Measurements from ENCODE around the gene DOCK6. TPM values are rescaled to one million over a fixed set of nuclear protein-coding genes. Genes with fewer than 3 reads are reported as not detected.

DOCK6 gene
- total and polyA plus RNA-seq, 2 experiments from 2014 or later, result 17.4 to 36.8 TPM

GRCh38 chr19:11194656-11195558, 67.4 kb downstream of the DOCK6 start:
- Histone ChIP-seq H2AFZ (no peak overlapping the region), H3K27me3 (no peaks in the 10 kb centered on the region), H4K20me1 (ENCODE audit: insufficient read depth, poor library complexity, severe bottlenecking) (no peaks in the 10 kb centered on the region), H3K4me1 (ENCODE audit: insufficient read depth) (peaks cover 30% of the 10 kb centered on the region), H3K4me2 (peak overlapping the region; percentile 98), H3K36me3 (replicated peaks; ENCODE audit: insufficient read depth, low read depth) (no peaks in the 10 kb centered on the region), H3K9me2 (replicated peaks; ENCODE audit: insufficient read depth) (no peaks in the 10 kb centered on the region), H3K79me2 (peaks cover 61% of the 10 kb centered on the region), H3K27ac (peak overlapping the region; percentile 93), H3K4me3 (no peak overlapping the region), H3K9me3 (ENCODE audit: low read depth) (no peaks in the 10 kb centered on the region)
- WGBS (ENCODE audit: low lambda C conversion rate, missing lambda C conversion rate), result 44% methylated on average over 14 of the region's 20 CpGs
- peak; percentile 68 for DNase-seq (ENCODE audit: low spot score)
- TF ChIP-seq EZH2 (IDR thresholded peaks at IDR 0.05; ENCODE audit: borderline replicate concordance) (no peak), CTCF (IDR thresholded peaks at IDR 0.05; ENCODE audit: poor library complexity) (no peak), EZH2phosphoT487 (IDR thresholded peaks at IDR 0.05; ENCODE audit: low read depth, severe bottlenecking, unreplicated experiment) (no peak)

GRCh38 chr19:11194173-11194572, 68.2 kb downstream of the DOCK6 start:
- H3K79me2 ChIP-seq, result peaks cover 61% of the 10 kb centered on the region
- H3K27ac ChIP-seq, result peak overlapping the region; percentile 93
- DNase-seq (ENCODE audit: low spot score), result no peak
- H3K4me1 ChIP-seq (ENCODE audit: insufficient read depth), result peaks cover 33% of the 10 kb centered on the region
- no peaks in the 10 kb centered on the region for H4K20me1 ChIP-seq (ENCODE audit: insufficient read depth, poor library complexity, severe bottlenecking)
- H3K9me2 ChIP-seq (replicated peaks; ENCODE audit: insufficient read depth), result no peaks in the 10 kb centered on the region
- no peak overlapping the region for H2AFZ ChIP-seq
- TF ChIP-seq CTCF (IDR thresholded peaks at IDR 0.05; ENCODE audit: poor library complexity) (no peak), EZH2 (IDR thresholded peaks at IDR 0.05; ENCODE audit: borderline replicate concordance) (no peak), EZH2phosphoT487 (IDR thresholded peaks at IDR 0.05; ENCODE audit: low read depth, severe bottlenecking, unreplicated experiment) (no peak)
- H3K4me2 ChIP-seq, result peak overlapping the region; percentile 98
- no peaks in the 10 kb centered on the region for H3K9me3 ChIP-seq (ENCODE audit: low read depth)
- no peak overlapping the region for H3K4me3 ChIP-seq
- 60% methylated on average over 8 of the region's 8 CpGs for WGBS (ENCODE audit: low lambda C conversion rate, missing lambda C conversion rate)
- H3K27me3 ChIP-seq, result no peaks in the 10 kb centered on the region
- H3K36me3 ChIP-seq (replicated peaks; ENCODE audit: insufficient read depth, low read depth), result no peaks in the 10 kb centered on the region

GRCh38 chr19:11192957-11193939, 69.1 kb downstream of the DOCK6 start:
- no peak overlapping the region for H3K4me2 ChIP-seq
- H3K9me2 ChIP-seq (replicated peaks; ENCODE audit: insufficient read depth), result no peaks in the 10 kb centered on the region
- no peaks in the 10 kb centered on the region for H3K27me3 ChIP-seq
- no peak overlapping the region for H2AFZ ChIP-seq
- H3K4me1 ChIP-seq (ENCODE audit: insufficient read depth), result peaks cover 30% of the 10 kb centered on the region
- no peak overlapping the region for H3K4me3 ChIP-seq
- peaks cover 61% of the 10 kb centered on the region for H3K79me2 ChIP-seq
- no peaks in the 10 kb centered on the region for H3K36me3 ChIP-seq (replicated peaks; ENCODE audit: insufficient read depth, low read depth)
- no peaks in the 10 kb centered on the region for H3K9me3 ChIP-seq (ENCODE audit: low read depth)
- no peak for DNase-seq (ENCODE audit: low spot score)
- 97% methylated on average over 56 of the region's 68 CpGs for WGBS (ENCODE audit: low lambda C conversion rate, missing lambda C conversion rate)
- TF ChIP-seq EZH2phosphoT487 (IDR thresholded peaks at IDR 0.05; ENCODE audit: low read depth, severe bottlenecking, unreplicated experiment) (no peak), EZH2 (IDR thresholded peaks at IDR 0.05; ENCODE audit: borderline replicate concordance) (no peak), CTCF (IDR thresholded peaks at IDR 0.05; ENCODE audit: poor library complexity) (no peak)
- H4K20me1 ChIP-seq (ENCODE audit: insufficient read depth, poor library complexity, severe bottlenecking), result no peaks in the 10 kb centered on the region
- H3K27ac ChIP-seq, result no peak overlapping the region

All from hepatocyte (in vitro differentiated cells).